Lower lobe of right lung (tissue), 2 donors: Measurements from ENCODE around the gene NTSR1. TPM values are rescaled to one million over a fixed set of nuclear protein-coding genes. Genes with fewer than 3 reads are reported as not detected.

Experiments used
- ATAC-seq, 2 donors: fragments of 200-7000 bp; cut with Tn5 transposase; one replicate each; pipeline ENCODE4 v1.9.1; 2020 to 2022; ENCODE audit warnings: mild to moderate bottlenecking in 2 of 2, moderate library complexity in 2 of 2
- DNase-seq: peaks from one replicate; pipeline ENCODE4 v3.0.0-alpha.2; 2020
- H3K27ac ChIP-seq: fragments of 200-600 bp; one replicate; pipeline ENCODE4 v1.8.0; 2022
- H3K27me3 ChIP-seq: fragments of 200-600 bp; one replicate; pipeline ENCODE4 v1.8.0; 2022; ENCODE audit warnings: low read depth
- H3K36me3 ChIP-seq: fragments of 200-600 bp; one replicate; pipeline ENCODE4 v1.8.0; 2022; ENCODE audit warnings: mild to moderate bottlenecking
- H3K4me1 ChIP-seq: fragments of 200-600 bp; one replicate; pipeline ENCODE4 v1.8.0; 2022
- H3K4me3 ChIP-seq: fragments of 200-600 bp; one replicate; pipeline ENCODE4 v1.8.0; 2022; ENCODE audit warnings: mild to moderate bottlenecking
- H3K9me3 ChIP-seq: fragments of 200-600 bp; one replicate; pipeline ENCODE4 v1.8.0; 2022
- intact Hi-C: fragments of 100-400 bp; cut with DNase I; formaldehyde crosslinking; loops from one replicate; pipeline ENCODE4 v1.11.0; 2022
- total RNA-seq: library from RNA; stranded (reverse); fragmentation: NEBNext Ultra II Directional; extraction: Animal tissue kit (Norgen Biotek cat#: 25700); gene quantifications from one replicate; pipeline ENCODE4 v1.2.1, GENCODE V29; 2021
- TF ChIP-seq, protein P1 (sequence below): fragments of 200-600 bp; IDR thresholded peaks from one replicate; pipeline ENCODE4 v1.8.0; 2022; ENCODE audit warnings: antibody characterized with exemption, mild to moderate bottlenecking
- donor health status: DM: no; HTN: yes; CAD: no; lungs with severe emphysema.

Gene NTSR1
- total RNA-seq, 1 donor from 2014 or later = not detected

DNA sequence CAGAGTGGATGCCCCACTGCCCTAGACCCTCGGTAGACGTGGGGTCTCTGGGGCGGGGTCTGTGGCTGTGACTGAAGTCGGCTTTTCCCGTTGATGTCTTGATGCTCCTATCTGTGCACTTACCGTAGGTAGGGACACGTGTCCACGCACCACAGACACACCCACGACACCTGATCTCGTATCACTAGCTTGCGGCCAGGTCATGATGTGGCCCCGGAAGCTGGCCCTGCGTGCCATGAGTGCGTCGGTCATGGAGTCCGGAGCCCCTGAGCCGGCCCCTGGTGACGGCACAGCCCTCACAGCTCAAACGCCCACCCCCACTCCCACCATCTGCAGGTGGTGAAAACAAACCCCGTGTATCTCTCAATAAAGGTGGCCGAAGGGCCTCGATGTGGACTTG, 53.7 kb downstream of the NTSR1 start:
- no peak for DNase-seq
- peaks cover 48% of the 10 kb centered on the region for H3K27me3 ChIP-seq

DNA sequence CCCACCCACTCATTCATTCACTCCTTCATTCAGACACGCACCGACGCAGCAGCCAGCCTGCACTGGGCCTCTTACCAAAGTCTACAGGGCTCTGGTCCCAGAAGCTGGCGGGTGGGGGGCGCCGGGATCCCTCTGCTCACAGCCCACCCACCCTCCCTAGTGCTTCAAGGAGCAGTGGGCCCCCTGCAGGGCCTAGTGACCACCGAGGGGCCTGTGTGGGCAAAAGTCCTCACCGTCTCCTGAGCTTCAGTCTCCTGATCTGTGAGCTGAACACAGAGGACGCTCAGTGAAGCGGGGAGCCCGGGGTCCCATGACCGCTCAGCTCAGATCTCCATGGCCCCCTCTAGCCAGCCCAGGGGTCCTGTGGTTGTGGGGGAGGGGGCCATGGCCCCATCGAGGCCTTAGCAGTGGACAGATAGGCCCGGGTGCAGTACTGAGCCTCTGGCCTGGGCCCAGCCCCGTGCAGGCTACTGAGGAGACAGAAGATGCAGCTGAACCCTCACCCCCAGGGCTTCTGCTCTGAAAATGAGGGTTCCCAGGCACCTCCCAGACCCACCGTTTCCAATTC, 54.2 kb downstream of the NTSR1 start:
- Histone ChIP-seq H3K9me3 (no peaks in the 10 kb centered on the region), H3K27me3 (peaks cover 51% of the 10 kb centered on the region), H3K4me3 (no peak overlapping the region), H3K4me1 (no peaks in the 10 kb centered on the region), H3K27ac (no peak overlapping the region), H3K36me3 (no peaks in the 10 kb centered on the region)
- ATAC-seq (no peak), DNase-seq (peak; percentile 35)
- intact Hi-C loops = no loop called here
- TF ChIP-seq, protein P1, sequence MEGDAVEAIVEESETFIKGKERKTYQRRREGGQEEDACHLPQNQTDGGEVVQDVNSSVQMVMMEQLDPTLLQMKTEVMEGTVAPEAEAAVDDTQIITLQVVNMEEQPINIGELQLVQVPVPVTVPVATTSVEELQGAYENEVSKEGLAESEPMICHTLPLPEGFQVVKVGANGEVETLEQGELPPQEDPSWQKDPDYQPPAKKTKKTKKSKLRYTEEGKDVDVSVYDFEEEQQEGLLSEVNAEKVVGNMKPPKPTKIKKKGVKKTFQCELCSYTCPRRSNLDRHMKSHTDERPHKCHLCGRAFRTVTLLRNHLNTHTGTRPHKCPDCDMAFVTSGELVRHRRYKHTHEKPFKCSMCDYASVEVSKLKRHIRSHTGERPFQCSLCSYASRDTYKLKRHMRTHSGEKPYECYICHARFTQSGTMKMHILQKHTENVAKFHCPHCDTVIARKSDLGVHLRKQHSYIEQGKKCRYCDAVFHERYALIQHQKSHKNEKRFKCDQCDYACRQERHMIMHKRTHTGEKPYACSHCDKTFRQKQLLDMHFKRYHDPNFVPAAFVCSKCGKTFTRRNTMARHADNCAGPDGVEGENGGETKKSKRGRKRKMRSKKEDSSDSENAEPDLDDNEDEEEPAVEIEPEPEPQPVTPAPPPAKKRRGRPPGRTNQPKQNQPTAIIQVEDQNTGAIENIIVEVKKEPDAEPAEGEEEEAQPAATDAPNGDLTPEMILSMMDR = no peak

More for the DNA sequence above, 53.7 kb downstream of the NTSR1 start:
- intact Hi-C loops = no loop called here
- no peak overlapping the region for H3K27ac ChIP-seq
- no peaks in the 10 kb centered on the region for H3K36me3 ChIP-seq
- TF ChIP-seq, protein P1 = no peak
- no peaks in the 10 kb centered on the region for H3K9me3 ChIP-seq
- no peak overlapping the region for H3K4me3 ChIP-seq
- no peak for ATAC-seq
- H3K4me1 ChIP-seq = no peaks in the 10 kb centered on the region

DNA sequence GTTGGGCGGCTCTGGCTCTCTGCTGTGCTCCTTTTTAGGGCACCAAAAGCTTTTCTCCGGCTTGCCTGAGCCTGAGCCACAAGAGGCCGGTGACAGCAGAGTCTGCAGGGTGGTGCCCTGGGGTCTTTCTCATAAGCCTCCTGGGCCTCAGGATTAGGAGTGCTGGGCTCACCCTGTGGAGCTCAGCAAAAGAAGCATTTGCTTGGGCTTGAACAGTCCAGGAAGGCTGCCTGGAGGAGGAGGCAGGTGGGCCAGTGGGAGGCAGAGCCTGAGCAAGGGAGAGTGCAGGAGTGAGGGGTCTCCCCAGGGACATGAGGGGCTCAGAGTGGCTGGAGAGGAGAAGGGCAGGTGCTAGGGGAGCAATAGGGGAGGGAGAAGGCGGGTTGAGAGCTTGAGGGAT, 54.8 kb downstream of the NTSR1 start:
- Histone ChIP-seq H3K4me3 (no peak overlapping the region), H3K27ac (no peak overlapping the region), H3K9me3 (no peaks in the 10 kb centered on the region), H3K27me3 (peaks cover 52% of the 10 kb centered on the region), H3K36me3 (no peaks in the 10 kb centered on the region), H3K4me1 (no peaks in the 10 kb centered on the region)
- DNase-seq (peak; percentile 24), ATAC-seq (no peak)
- TF ChIP-seq, protein P1 = no peak
- intact Hi-C loops = no loop called here

DNA sequence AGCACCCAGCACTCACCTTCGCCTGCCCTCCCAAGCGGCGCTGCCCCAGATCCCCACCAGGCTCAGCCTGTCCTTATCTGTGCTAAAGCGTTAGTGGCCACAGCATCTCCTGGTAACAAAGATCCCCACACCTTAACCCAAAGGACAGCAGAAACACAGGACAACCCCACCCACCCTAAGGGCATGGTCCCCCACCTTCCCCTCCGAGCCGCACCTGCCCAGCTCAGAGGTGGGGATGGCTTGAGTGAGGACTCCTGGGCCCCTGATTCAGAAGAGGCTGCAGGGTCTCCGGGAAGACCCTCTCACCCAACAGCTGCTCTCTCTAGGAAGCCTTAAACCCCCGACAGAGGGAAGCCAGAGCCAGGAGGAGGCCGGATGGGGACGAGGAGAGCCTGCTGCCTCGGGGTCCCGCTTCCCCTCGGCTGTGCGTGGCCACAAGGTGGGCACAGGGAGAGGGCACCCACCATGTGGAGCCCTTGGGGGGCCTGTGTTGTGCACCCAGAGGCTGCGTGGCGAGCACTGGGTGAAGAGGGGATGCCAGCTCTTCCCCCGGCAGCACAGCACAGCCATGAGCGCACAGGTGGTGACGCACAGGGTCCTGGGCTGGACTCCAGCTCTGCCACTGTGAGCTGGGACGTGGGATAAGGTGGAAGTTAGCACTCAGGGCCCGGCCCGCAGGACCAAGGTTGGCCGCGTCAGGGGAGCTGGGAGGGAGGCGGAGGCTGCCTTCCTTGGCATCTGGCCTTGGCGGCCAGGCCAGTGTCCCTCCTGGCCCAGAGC, 55.7 kb downstream of the NTSR1 start:
- TF ChIP-seq, protein P1 = no peak
- no peak overlapping the region for H3K4me3 ChIP-seq
- no peak overlapping the region for H3K27ac ChIP-seq
- intact Hi-C loops = no loop called here
- no peaks in the 10 kb centered on the region for H3K36me3 ChIP-seq
- DNase-seq (peak; percentile 24), ATAC-seq (no peak)
- H3K27me3 ChIP-seq = peaks cover 52% of the 10 kb centered on the region
- H3K9me3 ChIP-seq = no peaks in the 10 kb centered on the region
- H3K4me1 ChIP-seq = no peaks in the 10 kb centered on the region

DNA sequence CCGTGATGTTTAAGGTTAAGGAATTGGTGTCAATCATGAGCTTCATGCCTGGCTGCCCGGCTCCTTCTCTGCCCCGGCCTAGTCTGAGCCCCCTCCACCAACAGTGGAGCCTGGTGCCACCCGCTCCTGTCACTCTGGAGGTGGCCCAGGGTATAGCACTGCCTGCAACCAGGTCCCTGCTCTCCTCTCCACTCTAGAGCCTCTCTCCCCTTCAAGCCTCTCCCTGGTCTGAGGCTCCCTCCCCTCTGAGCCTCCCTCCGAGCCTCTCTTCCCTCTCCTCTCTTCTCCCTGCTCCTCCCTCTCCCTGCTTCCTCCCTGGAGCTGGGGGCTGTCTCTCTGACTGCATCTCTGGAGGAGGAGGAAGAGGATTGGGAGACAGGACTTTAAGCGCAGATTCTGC, 56.4 kb downstream of the NTSR1 start:
- intact Hi-C loops = no loop called here
- no peak for ATAC-seq
- Histone ChIP-seq H3K9me3 (no peaks in the 10 kb centered on the region), H3K4me1 (no peaks in the 10 kb centered on the region), H3K4me3 (no peak overlapping the region), H3K27me3 (peaks cover 54% of the 10 kb centered on the region), H3K27ac (no peak overlapping the region), H3K36me3 (no peaks in the 10 kb centered on the region)
- TF ChIP-seq, protein P1 = no peak
- DNase-seq = no peak
